HepG2 (cell line): Measurements from ENCODE around the gene ZBTB21. TPM values are rescaled to one million over a fixed set of nuclear protein-coding genes. Genes with fewer than 3 reads are reported as not detected.

Experiments
- ELF3 ChIP-seq: IDR thresholded peaks from 2 replicates; pipeline ENCODE4 v1.6.1; 2016; ENCODE audit warnings: missing genetic modification reagents, missing compliant biosample characterization
- NFIC ChIP-seq: IDR thresholded peaks from 2 replicates; pipeline ENCODE4 v1.6.1; 2012; ENCODE audit warnings: mild to moderate bottlenecking, low read length, inconsistent platforms
- ZFP90 ChIP-seq: sonication (generic); formaldehyde crosslinking; IDR thresholded peaks from 2 replicates; pipeline ENCODE4 v1.8.0; 2022; ENCODE audit warnings: missing genetic modification reagents, mild to moderate bottlenecking, inconsistent platforms, borderline replicate concordance
- ZNF331 ChIP-seq: sonication (generic); formaldehyde crosslinking; IDR thresholded peaks from 2 replicates; pipeline ENCODE4 v1.4.0; 2020; ENCODE audit warnings: missing genetic modification reagents
- ZNF441 ChIP-seq: sonication (generic); formaldehyde crosslinking; IDR thresholded peaks from 2 replicates; pipeline ENCODE4 v1.7.0; 2021; ENCODE audit warnings: missing genetic modification reagents, borderline replicate concordance
- ZNF552 ChIP-seq: sonication (generic); formaldehyde crosslinking; IDR thresholded peaks from 2 replicates; pipeline ENCODE4 v1.9.0; 2022; ENCODE audit warnings: missing genetic modification reagents, mild to moderate bottlenecking, borderline replicate concordance
- ZSCAN25 ChIP-seq: sonication (generic); formaldehyde crosslinking; IDR thresholded peaks from 2 replicates; pipeline ENCODE4 v1.8.0; 2022; ENCODE audit warnings: mild to moderate bottlenecking, missing genetic modification reagents
- polyA plus RNA-seq, 8 experiments: library from polyadenylated mRNA; depleted of rRNA in 3 of 8; stranded (reverse) in 7 of 8; unstranded in 1 of 8; fragments of >200 nt; fragmentation: Illumina TruSeq in 4 of 8; extraction: Trizol in 4 of 8; gene quantifications; 2 replicates each; pipeline versions ENCODE4 v1.2.1 to v1.2.3, GENCODE V29; 2011 to 2016; ENCODE audit warnings: low read depth in 4 of 8, missing spikeins in 1 of 8, mixed read lengths in 1 of 8; ENCODE audit not compliant: insufficient read depth in 1 of 8
- total RNA-seq, 5 experiments: library from RNA; depleted of rRNA; stranded (reverse); fragments of >200 nt; fragmentation: Illumina TruSeq; extraction: Trizol; gene quantifications; 2 replicates each; pipeline ENCODE4 v1.2.3, GENCODE V29; 2016; ENCODE audit warnings: low read depth in 1 of 5
- TF ChIP-seq, protein P1 (sequence below): sonication (generic); formaldehyde crosslinking; IDR thresholded peaks from 2 replicates; pipeline ENCODE4 v1.4.0; 2020; ENCODE audit warnings: missing genetic modification reagents, mild to moderate bottlenecking, borderline replicate concordance
- TF ChIP-seq, protein P2 (sequence below): sonication (generic); formaldehyde crosslinking; conservative IDR thresholded peaks from 2 replicates; pipeline ENCODE4 v1.8.0; 2022; ENCODE audit warnings: missing genetic modification reagents
- TF ChIP-seq, protein P3 (sequence below): sonication (generic); formaldehyde crosslinking; IDR thresholded peaks from 2 replicates; pipeline ENCODE4 v1.5.1; 2020; ENCODE audit warnings: missing genetic modification reagents, mild to moderate bottlenecking, borderline replicate concordance
- TF ChIP-seq, protein P4 (sequence below): sonication (generic); formaldehyde crosslinking; IDR thresholded peaks from 2 replicates; pipeline ENCODE4 v1.5.0; 2020; ENCODE audit warnings: mild to moderate bottlenecking, missing genetic modification reagents, moderate library complexity
- TF ChIP-seq, protein P5 (sequence below): sonication (generic); formaldehyde crosslinking; IDR thresholded peaks from 2 replicates; pipeline ENCODE4 v1.4.0; 2020; ENCODE audit warnings: missing genetic modification reagents, mild to moderate bottlenecking, borderline replicate concordance
- TF ChIP-seq, protein P6 (sequence below): sonication (generic); formaldehyde crosslinking; IDR thresholded peaks from 2 replicates; pipeline ENCODE4 v1.8.0; 2022; ENCODE audit warnings: missing genetic modification reagents, mild to moderate bottlenecking, moderate library complexity, borderline replicate concordance

The ZBTB21 gene
- total and polyA plus RNA-seq, 2 of the 13 experiments (the other 11 are each of a cell fraction or from before 2014, with no cell fraction given), result 4.5 to 6.1 TPM

DNA sequence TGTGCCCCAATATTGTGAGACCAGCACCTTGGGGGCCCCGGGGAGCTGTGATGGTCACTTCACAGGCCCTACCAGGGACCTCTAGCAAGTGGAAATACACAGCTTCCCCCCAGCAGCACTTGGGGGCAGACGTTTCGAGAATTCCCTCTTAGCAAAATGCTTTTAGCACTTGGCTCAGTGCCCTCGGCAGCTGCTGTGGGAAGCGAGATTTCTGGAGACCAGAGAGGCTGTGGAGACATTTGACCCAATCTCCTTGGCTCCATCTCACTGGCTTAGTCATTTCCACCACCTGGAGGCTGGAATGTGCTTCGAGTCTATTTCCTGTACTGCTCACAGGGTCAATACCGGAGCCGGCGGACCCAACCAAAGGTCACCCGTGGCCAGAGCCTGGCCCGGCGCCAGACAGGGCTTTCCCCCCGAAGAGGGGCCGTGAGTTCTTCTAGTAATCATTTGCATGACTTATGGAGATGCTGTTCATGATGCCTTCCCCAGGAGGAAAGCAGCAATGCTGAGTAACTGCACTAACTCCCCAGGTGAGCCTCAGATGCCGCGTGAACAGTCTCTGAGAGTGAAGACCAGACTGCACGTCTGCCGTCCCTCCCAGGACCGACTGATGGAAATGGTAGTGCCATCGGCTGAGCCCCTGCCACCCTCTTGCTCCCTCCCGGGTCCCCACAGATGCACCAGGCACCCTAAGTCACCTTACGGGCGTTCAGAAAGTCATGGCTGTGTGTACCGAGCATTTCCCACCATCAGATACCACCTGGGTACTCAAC lies 52.0 kb downstream of the ZBTB21 start (continued):
- TF ChIP-seq, protein P1, sequence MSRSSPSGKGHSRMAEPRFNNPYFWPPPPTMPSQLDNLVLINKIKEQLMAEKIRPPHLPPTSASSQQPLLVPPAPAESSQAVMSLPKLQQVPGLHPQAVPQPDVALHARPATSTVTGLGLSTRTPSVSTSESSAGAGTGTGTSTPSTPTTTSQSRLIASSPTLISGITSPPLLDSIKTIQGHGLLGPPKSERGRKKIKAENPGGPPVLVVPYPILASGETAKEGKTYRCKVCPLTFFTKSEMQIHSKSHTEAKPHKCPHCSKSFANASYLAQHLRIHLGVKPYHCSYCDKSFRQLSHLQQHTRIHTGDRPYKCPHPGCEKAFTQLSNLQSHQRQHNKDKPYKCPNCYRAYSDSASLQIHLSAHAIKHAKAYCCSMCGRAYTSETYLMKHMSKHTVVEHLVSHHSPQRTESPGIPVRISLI (CRISPR knock-in tag), result no peak
- TF ChIP-seq, protein P2, sequence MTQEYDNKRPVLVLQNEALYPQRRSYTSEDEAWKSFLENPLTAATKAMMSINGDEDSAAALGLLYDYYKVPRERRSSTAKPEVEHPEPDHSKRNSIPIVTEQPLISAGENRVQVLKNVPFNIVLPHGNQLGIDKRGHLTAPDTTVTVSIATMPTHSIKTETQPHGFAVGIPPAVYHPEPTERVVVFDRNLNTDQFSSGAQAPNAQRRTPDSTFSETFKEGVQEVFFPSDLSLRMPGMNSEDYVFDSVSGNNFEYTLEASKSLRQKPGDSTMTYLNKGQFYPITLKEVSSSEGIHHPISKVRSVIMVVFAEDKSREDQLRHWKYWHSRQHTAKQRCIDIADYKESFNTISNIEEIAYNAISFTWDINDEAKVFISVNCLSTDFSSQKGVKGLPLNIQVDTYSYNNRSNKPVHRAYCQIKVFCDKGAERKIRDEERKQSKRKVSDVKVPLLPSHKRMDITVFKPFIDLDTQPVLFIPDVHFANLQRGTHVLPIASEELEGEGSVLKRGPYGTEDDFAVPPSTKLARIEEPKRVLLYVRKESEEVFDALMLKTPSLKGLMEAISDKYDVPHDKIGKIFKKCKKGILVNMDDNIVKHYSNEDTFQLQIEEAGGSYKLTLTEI, result no peak
- TF ChIP-seq ZNF552 (CRISPR knock-in tag), result no peak
- TF ChIP-seq, protein P3, sequence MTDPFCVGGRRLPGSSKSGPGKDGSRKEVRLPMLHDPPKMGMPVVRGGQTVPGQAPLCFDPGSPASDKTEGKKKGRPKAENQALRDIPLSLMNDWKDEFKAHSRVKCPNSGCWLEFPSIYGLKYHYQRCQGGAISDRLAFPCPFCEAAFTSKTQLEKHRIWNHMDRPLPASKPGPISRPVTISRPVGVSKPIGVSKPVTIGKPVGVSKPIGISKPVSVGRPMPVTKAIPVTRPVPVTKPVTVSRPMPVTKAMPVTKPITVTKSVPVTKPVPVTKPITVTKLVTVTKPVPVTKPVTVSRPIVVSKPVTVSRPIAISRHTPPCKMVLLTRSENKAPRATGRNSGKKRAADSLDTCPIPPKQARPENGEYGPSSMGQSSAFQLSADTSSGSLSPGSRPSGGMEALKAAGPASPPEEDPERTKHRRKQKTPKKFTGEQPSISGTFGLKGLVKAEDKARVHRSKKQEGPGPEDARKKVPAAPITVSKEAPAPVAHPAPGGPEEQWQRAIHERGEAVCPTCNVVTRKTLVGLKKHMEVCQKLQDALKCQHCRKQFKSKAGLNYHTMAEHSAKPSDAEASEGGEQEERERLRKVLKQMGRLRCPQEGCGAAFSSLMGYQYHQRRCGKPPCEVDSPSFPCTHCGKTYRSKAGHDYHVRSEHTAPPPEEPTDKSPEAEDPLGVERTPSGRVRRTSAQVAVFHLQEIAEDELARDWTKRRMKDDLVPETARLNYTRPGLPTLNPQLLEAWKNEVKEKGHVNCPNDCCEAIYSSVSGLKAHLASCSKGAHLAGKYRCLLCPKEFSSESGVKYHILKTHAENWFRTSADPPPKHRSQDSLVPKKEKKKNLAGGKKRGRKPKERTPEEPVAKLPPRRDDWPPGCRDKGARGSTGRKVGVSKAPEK (CRISPR knock-in tag), result peak; percentile 10; the same call in 1 of the 2 replicates
- TF ChIP-seq ZFP90, result no peak
- TF ChIP-seq, protein P4, sequence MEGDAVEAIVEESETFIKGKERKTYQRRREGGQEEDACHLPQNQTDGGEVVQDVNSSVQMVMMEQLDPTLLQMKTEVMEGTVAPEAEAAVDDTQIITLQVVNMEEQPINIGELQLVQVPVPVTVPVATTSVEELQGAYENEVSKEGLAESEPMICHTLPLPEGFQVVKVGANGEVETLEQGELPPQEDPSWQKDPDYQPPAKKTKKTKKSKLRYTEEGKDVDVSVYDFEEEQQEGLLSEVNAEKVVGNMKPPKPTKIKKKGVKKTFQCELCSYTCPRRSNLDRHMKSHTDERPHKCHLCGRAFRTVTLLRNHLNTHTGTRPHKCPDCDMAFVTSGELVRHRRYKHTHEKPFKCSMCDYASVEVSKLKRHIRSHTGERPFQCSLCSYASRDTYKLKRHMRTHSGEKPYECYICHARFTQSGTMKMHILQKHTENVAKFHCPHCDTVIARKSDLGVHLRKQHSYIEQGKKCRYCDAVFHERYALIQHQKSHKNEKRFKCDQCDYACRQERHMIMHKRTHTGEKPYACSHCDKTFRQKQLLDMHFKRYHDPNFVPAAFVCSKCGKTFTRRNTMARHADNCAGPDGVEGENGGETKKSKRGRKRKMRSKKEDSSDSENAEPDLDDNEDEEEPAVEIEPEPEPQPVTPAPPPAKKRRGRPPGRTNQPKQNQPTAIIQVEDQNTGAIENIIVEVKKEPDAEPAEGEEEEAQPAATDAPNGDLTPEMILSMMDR (CRISPR knock-in tag), result peak; percentile 82
- TF ChIP-seq, protein P5, sequence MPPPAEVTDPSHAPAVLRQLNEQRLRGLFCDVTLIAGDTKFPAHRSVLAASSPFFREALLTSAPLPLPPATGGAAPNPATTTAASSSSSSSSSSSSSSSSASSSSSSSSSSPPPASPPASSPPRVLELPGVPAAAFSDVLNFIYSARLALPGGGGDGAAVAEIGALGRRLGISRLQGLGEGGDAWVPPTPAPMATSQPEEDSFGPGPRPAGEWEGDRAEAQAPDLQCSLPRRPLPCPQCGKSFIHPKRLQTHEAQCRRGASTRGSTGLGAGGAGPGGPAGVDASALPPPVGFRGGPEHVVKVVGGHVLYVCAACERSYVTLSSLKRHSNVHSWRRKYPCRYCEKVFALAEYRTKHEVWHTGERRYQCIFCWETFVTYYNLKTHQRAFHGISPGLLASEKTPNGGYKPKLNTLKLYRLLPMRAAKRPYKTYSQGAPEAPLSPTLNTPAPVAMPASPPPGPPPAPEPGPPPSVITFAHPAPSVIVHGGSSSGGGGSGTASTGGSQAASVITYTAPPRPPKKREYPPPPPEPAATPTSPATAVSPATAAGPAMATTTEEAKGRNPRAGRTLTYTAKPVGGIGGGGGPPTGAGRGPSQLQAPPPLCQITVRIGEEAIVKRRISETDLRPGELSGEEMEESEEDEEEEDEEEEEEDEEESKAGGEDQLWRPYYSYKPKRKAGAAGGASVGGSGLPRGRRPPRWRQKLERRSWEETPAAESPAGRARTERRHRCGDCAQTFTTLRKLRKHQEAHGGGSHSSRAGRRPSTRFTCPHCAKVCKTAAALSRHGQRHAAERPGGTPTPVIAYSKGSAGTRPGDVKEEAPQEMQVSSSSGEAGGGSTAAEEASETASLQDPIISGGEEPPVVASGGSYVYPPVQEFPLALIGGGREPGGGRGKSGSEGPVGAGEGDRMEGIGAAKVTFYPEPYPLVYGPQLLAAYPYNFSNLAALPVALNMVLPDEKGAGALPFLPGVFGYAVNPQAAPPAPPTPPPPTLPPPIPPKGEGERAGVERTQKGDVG (CRISPR knock-in tag), result 0 out of 2 replicates have a peak, but pooled peaks have one; percentile 28
- peak; percentile 71; the same call in 1 of the 2 replicates for TF ChIP-seq NFIC
- TF ChIP-seq, protein P6, sequence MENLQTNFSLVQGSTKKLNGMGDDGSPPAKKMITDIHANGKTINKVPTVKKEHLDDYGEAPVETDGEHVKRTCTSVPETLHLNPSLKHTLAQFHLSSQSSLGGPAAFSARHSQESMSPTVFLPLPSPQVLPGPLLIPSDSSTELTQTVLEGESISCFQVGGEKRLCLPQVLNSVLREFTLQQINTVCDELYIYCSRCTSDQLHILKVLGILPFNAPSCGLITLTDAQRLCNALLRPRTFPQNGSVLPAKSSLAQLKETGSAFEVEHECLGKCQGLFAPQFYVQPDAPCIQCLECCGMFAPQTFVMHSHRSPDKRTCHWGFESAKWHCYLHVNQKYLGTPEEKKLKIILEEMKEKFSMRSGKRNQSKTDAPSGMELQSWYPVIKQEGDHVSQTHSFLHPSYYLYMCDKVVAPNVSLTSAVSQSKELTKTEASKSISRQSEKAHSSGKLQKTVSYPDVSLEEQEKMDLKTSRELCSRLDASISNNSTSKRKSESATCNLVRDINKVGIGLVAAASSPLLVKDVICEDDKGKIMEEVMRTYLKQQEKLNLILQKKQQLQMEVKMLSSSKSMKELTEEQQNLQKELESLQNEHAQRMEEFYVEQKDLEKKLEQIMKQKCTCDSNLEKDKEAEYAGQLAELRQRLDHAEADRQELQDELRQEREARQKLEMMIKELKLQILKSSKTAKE (CRISPR knock-in tag), result 0 out of 2 replicates have a peak, but pooled peaks have one; percentile 55
- no peak for TF ChIP-seq ZSCAN25 (CRISPR knock-in tag)
- TF ChIP-seq ZNF441, result peak; percentile 82
- TF ChIP-seq ZNF331 (CRISPR knock-in tag), result peak; percentile 76
- TF ChIP-seq ELF3, result peak; percentile 74; the same call in 1 of the 2 replicates
